DND-41 (cell line): Measurements from ENCODE around the gene DMRT1.

Experiments
- ATAC-seq: fragments of 200-7000 bp; cut with Tn5 transposase; 3 replicates; pipeline ENCODE4 v1.9.1; 2021; ENCODE audit warnings: low read depth; ENCODE audit not compliant: insufficient read depth
- DNase-seq: peaks from one replicate; pipeline ENCODE4 v3.0.0-alpha.2; 2020
- H2AFZ ChIP-seq: 2 replicates; pipeline ENCODE4 v1.6.0; 2012; ENCODE audit warnings: low read depth, low read length
- H3K27ac ChIP-seq: 2 replicates; pipeline ENCODE4 v1.5.1; 2012; ENCODE audit warnings: low read length, inconsistent platforms
- H3K27me3 ChIP-seq: fragments of 200-600 bp; sonication (generic); 2 replicates; pipeline ENCODE4 v1.6.0; 2012; ENCODE audit warnings: low read length, mild to moderate bottlenecking, inconsistent platforms; ENCODE audit not compliant: insufficient read depth, poor library complexity
- H3K36me3 ChIP-seq: 2 replicates; pipeline ENCODE4 v1.5.1; 2012; ENCODE audit warnings: low read length, inconsistent platforms; ENCODE audit not compliant: insufficient read depth
- H3K4me1 ChIP-seq: 2 replicates; pipeline ENCODE4 v1.5.1; 2012; ENCODE audit warnings: mild to moderate bottlenecking, low read length; ENCODE audit not compliant: insufficient read depth
- H3K4me2 ChIP-seq: 2 replicates; pipeline ENCODE4 v1.6.0; 2012; ENCODE audit warnings: mild to moderate bottlenecking, moderate library complexity, low read length, inconsistent platforms; ENCODE audit not compliant: insufficient read depth
- H3K4me3 ChIP-seq, 2 experiments: fragments of 200-600 bp in 1 of 2; shearing (Covaris generic) in 1 of 2; 2 replicates each; pipeline ENCODE4 v1.5.1; 2012 to 2016; ENCODE audit warnings: inconsistent platforms in 2 of 2, low read length in 2 of 2, mild to moderate bottlenecking in 2 of 2, low read depth in 1 of 2, moderate library complexity in 1 of 2
- H3K79me2 ChIP-seq: 2 replicates; pipeline ENCODE4 v1.6.0; 2012; ENCODE audit warnings: low read length, inconsistent platforms; ENCODE audit not compliant: insufficient read depth
- H3K9ac ChIP-seq: 2 replicates; pipeline ENCODE4 v1.6.0; 2012; ENCODE audit warnings: low read depth, mild to moderate bottlenecking, inconsistent platforms, low read length, moderate library complexity
- H3K9me3 ChIP-seq: 2 replicates; pipeline ENCODE4 v1.5.1; 2012; ENCODE audit warnings: low read length, moderate library complexity, mild to moderate bottlenecking, inconsistent platforms; ENCODE audit not compliant: insufficient read depth, severe bottlenecking
- H4K20me1 ChIP-seq: 2 replicates; pipeline ENCODE4 v1.6.0; 2012; ENCODE audit warnings: low read length; ENCODE audit not compliant: insufficient read depth
- EZH2 ChIP-seq: IDR thresholded peaks from 3 replicates; pipeline ENCODE4 v1.6.1; 2012; ENCODE audit warnings: borderline replicate concordance, low read depth, mild to moderate bottlenecking, moderate library complexity, low read length, inconsistent platforms; ENCODE audit not compliant: severe bottlenecking
- TF ChIP-seq, protein P1 (sequence below): IDR thresholded peaks from 2 replicates; pipeline ENCODE4 v1.5.1; 2012; ENCODE audit warnings: borderline replicate concordance, low read length, moderate library complexity, mild to moderate bottlenecking; ENCODE audit not compliant: poor library complexity, severe bottlenecking; ENCODE audit errors: extremely low read depth

DMRT1 gene

DNA sequence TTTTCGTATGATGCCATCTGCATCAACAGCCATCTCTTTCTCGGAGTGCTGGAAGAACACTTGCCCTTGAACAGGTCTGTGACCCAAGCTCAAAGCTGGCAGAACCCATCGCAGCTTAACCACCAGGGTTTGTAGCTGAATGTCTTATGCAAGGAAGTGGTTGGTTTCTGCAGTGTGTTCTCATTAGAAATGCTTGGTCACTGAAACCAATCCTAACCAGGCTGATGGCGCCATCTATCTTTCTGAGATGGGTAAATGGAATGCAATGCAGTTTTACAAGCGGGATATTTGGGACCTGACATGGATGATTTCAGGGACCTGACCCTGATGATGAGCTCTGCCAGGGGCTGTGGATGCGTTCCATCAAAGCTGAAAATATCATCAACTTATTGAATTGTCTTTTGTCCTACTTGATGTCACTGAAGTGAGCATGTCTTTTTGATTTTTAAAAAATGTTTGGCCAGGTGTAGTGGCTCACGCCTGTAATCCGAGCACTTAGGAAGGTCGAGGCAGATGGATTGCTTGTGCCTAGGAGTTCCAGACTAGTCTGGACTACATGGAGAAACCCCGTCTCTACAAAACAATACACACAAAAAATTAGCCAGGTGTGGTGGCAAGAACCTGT lies 163.7 kb downstream of the DMRT1 start:
- H3K27me3 ChIP-seq: no peaks in the 10 kb centered on the region
- H3K9me3 ChIP-seq: no peaks in the 10 kb centered on the region
- no peaks in the 10 kb centered on the region for H3K4me1 ChIP-seq
- DNase-seq: peak; percentile 38
- no peaks in the 10 kb centered on the region for H3K79me2 ChIP-seq
- no peak overlapping the region for H3K27ac ChIP-seq
- no peaks in the 10 kb centered on the region for H4K20me1 ChIP-seq
- ATAC-seq: peak; percentile 66
- no peak for TF ChIP-seq EZH2
- TF ChIP-seq, protein P1, sequence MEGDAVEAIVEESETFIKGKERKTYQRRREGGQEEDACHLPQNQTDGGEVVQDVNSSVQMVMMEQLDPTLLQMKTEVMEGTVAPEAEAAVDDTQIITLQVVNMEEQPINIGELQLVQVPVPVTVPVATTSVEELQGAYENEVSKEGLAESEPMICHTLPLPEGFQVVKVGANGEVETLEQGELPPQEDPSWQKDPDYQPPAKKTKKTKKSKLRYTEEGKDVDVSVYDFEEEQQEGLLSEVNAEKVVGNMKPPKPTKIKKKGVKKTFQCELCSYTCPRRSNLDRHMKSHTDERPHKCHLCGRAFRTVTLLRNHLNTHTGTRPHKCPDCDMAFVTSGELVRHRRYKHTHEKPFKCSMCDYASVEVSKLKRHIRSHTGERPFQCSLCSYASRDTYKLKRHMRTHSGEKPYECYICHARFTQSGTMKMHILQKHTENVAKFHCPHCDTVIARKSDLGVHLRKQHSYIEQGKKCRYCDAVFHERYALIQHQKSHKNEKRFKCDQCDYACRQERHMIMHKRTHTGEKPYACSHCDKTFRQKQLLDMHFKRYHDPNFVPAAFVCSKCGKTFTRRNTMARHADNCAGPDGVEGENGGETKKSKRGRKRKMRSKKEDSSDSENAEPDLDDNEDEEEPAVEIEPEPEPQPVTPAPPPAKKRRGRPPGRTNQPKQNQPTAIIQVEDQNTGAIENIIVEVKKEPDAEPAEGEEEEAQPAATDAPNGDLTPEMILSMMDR: peak; percentile 69
- H3K4me3 ChIP-seq: no peak overlapping the region
- H3K4me2 ChIP-seq: no peak overlapping the region
- no peaks in the 10 kb centered on the region for H3K36me3 ChIP-seq
- H2AFZ ChIP-seq: no peak overlapping the region
- H3K9ac ChIP-seq: no peak overlapping the region

- H3K27ac ChIP-seq: no peak overlapping the region
Measured at GRCh38 chr9:1007312-1007711, 165.8 kb downstream of the DMRT1 start.

GRCh38 chr9:1008216-1008615 lies 166.7 kb downstream of the DMRT1 start:
- Histone ChIP-seq H3K27me3 (no peaks in the 10 kb centered on the region), H3K4me2 (no peak overlapping the region), H3K4me3 (no peak overlapping the region), H3K36me3 (no peaks in the 10 kb centered on the region), H3K9me3 (no peaks in the 10 kb centered on the region), H2AFZ (no peak overlapping the region), H3K9ac (no peak overlapping the region), H3K4me1 (no peaks in the 10 kb centered on the region), H3K79me2 (no peaks in the 10 kb centered on the region), H3K27ac (no peak overlapping the region), H4K20me1 (no peaks in the 10 kb centered on the region)
- ATAC-seq: no peak
- DNase-seq: no peak
- TF ChIP-seq, protein P1: no peak
- TF ChIP-seq EZH2: no peak

More at GRCh38 chr9:1007312-1007711, 165.8 kb downstream of the DMRT1 start:
- H3K4me2 ChIP-seq: no peak overlapping the region
- ATAC-seq (no peak), DNase-seq (no peak)
- TF ChIP-seq, protein P1: no peak
- TF ChIP-seq EZH2: no peak
- no peak overlapping the region for H2AFZ ChIP-seq
- H3K27me3 ChIP-seq: no peaks in the 10 kb centered on the region
- no peaks in the 10 kb centered on the region for H3K4me1 ChIP-seq
- H3K4me3 ChIP-seq: no peak overlapping the region
- H3K9ac ChIP-seq: no peak overlapping the region
- no peaks in the 10 kb centered on the region for H3K36me3 ChIP-seq
- no peaks in the 10 kb centered on the region for H4K20me1 ChIP-seq
- H3K9me3 ChIP-seq: no peaks in the 10 kb centered on the region
- no peaks in the 10 kb centered on the region for H3K79me2 ChIP-seq
